HG03135 (cell line): ENCODE data around the gene TOGARAM2.

ENCODE experiments used
- ATAC-seq: cut with Tn5 transposase; IDR thresholded peaks from one replicate; pipeline ENCODE4 v1.9.1; 2021; ENCODE audit warnings: mild to moderate bottlenecking, moderate library complexity; ENCODE audit not compliant: unreplicated experiment

TOGARAM2 gene

DNA sequence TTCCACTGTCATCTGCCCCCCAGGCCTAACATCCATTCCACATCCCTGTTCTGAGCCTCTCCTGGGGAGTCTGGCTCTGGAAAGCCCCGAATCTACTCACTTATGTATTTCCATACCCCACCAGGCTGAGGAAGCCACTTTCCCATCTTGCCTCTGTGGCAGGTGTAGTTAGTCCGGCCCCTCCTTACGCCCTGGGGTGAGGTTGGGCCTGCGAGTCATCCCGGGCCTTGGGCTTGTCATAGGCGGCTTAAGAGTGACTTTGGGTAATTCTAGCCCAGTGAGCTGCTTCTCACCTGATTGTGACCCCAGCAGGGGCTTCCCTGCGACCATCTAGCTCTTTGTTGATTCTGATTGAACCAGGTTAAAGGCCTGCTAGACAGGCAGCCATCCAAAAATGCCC lies 72.1 kb downstream of the TOGARAM2 start:
- no peak for ATAC-seq

DNA sequence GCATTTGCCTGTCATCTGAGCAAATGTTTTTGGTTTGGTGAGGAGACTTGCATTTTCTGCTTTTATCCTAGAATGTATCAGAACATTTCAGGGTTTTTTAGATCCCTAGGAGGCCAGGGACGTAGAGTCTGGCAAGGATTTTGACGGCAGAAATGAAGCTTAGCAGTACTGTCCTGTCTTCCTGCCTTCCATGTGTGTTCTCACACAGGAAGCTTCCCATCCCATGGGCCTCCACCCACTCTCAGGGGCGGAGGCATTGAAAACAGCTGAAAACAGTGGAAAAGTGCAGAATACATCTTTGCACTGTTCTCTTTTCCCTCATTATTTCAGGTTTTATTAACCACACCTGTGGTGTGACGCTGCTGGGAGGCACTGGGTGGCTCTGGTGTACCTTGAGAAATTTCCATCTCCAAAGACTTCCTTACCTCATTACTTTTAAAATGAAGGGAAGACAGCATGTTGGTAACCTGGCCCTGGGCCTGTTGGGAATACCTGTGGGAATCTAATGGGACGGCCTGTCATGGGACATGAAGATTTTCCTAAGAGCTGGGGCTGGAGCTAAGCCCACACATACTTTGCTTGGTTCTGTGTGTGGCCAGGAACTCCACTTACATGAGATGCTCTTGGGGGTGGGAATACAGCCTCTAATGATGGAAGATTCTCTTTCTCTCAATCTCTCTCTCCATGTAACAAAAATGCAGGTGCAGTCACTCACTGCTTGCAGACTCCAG lies 72.7 kb downstream of the TOGARAM2 start:
- ATAC-seq = no peak

DNA sequence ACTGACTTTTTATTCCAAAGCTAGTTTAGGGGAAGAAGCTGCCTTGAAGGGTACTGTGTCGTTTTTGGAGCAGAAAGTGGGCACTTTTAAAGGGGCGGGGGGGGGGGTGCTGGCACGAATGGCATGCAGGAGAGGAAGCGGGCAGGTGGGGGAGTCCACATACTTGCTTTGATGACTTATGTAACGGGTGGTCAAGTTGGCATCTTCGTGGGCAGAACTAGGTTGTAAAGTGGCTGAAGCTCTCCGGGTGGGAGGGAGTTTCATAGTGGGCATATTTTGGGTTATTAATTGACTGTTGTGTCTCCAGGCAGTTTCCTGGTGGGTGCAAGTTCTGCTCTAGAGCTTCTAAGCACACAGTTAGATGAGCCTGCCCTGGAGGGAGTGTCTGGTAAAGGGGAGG lies 73.3 kb downstream of the TOGARAM2 start:
- no peak for ATAC-seq

DNA sequence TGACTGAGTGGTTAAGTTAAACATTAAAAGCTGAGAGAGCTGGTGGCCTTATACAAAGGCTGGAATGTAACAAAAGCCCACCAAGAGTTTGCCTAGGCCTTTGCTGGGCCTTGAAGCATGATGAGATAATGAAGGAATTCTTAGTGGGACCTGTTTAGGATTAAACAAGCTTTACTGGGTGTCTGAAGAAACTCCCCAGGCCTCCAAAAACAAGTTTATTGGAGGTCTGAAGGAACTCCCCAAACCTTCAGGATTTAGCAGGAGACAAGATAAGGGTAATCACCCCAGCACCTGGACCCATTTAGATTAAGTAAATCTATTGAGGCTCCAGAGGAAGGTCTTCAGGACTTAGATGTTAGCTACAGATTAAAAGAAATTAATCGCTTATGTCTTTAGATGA lies 74.5 kb downstream of the TOGARAM2 start:
- no peak for ATAC-seq

DNA sequence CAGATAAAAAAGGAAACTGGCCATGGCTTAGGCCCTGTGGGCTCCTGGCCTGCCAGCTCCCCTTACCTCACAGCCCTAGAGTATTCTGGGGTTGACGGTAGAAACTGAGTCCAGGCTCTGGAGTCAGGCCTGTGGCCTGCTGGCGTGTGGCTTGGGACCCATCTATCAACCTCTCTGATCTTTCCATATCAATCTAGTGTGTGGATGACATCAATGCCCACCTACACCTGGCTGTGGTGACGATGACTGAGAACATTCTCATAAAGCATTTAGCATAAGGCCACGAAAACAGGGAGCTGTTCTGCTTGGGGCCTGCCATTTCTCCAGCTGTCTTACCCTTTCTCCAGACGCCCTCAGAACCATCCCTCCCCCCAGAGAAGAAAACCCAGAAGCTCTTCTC lies 75.4 kb downstream of the TOGARAM2 start:
- no peak for ATAC-seq

DNA sequence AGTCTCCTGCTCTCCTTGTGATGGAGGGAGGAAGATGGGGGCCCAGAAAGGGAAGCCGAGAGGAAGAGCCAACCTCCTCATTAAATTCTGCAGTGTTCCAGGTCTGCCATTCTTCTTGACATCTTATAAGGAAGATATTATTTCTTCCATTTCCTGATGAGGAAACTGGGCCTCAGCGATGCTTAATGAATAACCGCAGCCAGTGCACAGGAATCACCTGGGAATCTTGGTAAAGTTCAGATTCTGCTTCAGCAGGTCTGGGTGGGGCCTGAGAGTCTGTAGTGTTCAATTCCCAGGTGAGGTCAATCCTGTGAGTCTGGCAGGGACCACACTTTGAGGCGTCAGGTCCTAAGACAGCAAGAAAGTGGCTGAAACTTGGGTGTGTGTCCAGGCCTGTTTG lies 75.9 kb downstream of the TOGARAM2 start:
- no peak for ATAC-seq

DNA sequence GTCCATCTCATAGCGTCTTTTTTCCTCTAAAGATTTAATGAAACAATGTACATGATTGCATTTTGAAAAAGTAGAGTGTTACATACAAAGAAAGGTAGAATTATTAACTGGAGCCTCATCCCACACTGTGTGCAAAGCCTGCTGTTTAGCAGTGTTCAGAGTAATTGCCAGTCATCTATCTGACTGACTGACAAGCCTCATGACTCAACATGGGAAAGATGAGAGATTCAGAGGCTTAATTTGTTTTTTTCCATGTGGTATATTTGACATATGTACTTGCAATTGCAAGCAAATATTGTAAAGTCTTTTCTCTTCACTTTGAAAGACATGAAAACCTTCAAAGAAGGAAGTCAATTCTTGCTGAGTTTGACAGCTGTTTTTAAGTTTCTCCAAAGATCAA lies 78.5 kb downstream of the TOGARAM2 start:
- no peak for ATAC-seq

DNA sequence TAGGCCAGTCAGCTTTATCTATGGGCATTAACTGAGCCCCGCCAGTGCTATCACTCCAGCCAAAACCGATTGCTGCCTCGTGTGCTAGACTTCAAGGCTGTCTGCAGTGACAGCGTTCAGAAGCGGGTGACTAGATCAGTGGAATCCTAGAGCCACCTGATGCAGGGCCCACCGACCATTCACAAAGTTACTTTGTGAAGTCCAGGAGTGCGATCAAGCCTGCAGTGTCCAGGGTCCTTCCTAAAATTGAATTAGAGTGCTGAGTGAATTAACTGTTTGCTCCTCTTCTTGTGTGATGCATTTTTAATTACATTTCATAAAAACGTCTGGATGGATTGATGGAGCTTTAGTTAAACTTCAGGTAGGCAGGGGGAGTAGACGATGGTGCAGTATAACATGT lies 79.3 kb downstream of the TOGARAM2 start:
- no peak for ATAC-seq

DNA sequence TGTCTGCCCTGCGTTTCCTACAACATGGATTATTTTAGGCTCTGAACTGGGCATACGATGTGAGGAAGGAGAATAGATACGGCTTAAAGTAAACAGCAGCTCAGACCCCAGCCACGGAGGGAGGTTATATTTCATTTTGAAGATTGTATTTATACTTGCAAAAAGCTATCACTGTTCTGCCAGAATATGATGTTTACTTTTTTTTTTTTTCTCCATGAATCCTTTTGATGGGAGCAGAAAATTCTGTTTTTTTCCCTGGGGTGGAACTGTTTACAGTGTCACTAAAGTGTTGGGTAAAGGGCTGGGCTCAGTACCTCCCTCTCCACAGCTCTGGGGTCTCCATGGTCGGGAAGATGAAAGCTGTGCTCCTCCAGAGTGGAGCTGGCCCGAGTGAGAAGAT lies 80.1 kb downstream of the TOGARAM2 start:
- ATAC-seq = no peak

DNA sequence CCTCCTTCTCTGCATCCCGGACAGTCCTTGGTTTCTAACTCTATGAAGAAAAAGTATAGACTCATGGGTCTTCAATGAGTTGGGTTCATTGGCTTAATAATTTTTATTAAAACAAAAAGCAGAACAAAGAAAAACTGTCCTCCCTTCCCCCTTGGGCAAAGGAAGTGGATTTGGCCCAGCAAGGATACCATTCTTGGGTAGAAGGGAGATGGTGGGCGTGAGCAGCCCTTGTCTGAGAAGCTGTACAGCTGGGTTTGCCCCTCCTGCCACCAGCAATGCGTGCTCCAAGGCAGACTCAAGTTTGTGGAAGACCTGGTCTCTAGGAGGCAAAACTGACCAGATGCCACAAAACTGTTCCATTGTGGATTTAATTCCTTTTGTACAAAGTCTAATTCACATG lies 80.5 kb downstream of the TOGARAM2 start:
- ATAC-seq = no peak

DNA sequence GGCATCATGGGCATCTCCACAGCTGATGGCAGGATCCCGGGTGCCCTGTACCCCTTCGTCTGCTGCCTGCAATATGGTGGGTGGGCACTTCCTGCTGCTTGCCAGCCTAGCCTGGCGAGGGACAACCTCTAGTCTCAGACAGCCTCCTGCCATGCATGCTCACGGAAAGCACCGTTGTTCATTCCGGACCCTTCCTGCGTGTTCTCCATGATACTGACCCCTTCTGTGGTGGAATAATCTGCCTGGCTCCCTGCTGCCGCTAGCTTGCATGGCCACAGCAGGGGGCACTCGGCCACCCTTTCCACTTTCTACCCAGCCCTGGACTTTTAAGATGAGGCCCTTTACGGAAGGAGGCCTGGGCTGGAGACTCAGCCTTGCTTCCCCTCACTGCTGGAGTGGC lies 81.3 kb downstream of the TOGARAM2 start:
- no peak for ATAC-seq

DNA sequence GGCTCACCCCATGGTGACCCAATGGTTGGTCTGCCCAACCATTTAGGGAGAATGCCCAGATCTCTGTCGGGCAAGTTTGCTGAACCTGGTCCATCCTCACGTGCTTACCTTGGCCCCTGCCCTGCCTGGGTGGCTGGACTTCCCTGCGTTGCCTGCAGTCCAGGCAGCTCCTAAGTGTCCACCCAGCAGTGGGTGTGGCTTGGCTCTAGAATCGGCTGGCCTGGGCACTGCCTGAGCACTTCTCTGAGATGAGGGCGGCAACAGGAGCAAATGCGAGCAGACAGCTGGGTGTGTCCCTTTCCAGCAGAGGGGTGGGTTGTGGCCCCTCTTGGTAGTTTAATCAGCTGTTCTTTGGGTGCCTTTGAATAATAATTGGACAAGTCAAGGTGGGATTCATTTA lies 82.0 kb downstream of the TOGARAM2 start:
- no peak for ATAC-seq

DNA sequence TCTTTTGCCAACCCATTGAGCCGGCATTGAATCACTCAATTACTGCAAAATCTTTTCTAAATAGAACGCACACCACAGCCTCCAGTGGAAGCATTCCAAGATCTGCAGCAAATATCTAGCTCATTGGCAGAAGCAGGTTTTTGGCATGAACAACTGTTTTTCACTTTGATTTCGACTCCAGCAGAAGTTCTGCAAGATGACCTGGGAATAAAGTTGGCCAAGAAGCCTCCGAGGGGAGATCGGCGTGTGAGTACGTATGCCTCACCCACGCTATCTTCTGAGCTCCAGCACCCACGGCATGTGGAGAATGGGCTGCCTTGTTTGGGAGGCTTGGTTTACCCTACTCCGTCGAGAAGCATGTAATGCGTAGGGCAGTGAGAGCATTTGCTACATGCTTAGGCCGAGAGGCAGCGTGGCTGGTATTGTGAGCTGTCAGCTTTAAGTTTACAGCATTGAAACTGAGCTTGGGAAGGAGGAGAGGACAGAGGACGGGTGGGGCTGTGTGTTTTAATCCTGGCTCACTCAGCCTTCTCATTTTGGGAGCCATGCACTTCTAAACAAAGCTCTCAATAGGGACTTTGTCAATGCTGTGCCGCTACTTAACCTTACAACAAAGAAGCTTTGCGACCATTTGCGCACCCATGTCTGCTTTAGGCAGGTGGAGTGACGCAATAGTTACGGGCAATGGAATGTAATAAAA lies 82.7 kb downstream of the TOGARAM2 start:
- ATAC-seq = no peak

DNA sequence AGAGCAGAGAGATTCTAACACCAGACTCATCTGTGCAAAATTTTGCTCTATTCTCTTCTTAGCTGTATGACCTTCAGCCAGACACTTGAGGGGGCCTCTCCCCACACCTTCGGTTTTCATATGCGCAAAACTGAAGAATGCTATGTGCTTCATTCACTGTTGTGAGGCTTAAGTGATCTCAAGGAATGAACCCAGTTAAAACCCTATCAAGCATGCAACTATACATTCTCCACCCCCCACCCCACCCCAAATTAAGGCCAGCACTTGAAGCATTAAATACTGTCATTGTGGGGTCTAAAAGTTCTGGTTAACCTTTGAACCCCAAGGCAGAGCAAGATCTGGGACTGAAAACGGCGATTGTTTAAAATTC lies 83.2 kb downstream of the TOGARAM2 start:
- ATAC-seq = no peak

DNA sequence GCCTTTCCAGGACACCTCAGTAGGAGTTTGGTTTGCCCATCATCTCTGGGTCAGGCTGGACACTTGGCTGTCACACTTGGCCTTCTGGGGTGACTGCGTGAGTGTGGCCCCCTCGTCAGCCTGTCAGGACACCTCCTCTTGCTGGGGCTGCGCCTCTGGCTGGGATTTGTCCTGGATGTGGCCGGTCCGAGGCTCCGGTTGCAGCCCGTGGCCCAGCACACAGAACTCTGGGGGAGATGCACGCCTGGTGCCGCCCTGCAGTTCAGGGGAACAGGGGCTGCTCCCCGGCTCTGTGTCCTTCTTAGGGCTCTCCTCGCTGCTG lies 83.6 kb downstream of the TOGARAM2 start:
- ATAC-seq = no peak

DNA sequence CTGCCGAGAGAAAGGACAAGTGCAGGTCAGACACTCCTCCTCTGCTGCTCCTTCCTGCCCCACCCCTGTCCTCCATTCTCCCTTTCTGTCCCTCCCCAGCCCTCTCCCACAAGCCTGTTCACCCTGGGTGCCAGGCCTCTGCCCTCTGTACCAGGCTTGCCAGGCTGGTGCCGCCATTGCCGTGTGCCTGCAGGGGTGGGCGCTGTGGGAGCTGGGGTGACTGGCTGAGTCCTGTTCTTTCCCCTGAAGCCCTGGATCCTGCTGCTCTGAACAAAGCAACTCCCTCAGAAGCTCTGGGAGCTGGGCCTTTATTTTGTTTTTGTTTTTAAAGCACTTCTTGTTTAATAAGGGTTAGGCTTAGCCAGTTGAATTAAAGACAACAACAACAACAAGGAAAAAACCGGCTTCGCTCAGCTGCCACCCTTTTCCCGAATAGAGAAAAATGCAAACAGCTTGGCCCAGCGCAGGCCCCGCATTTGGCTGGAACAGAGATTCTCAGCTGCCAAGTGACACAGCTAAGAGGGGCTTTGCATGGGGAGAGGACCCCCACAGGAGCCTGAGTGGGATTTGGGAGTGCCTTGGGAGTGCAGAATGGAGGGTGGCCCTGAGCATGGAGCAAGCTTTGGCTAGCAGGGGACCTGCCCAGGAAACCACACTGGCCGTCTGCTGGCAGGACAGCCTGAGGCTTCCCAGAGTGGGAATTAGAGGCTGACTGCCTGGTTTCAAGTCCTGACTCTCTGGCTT lies 84.1 kb downstream of the TOGARAM2 start:
- ATAC-seq = no peak

DNA sequence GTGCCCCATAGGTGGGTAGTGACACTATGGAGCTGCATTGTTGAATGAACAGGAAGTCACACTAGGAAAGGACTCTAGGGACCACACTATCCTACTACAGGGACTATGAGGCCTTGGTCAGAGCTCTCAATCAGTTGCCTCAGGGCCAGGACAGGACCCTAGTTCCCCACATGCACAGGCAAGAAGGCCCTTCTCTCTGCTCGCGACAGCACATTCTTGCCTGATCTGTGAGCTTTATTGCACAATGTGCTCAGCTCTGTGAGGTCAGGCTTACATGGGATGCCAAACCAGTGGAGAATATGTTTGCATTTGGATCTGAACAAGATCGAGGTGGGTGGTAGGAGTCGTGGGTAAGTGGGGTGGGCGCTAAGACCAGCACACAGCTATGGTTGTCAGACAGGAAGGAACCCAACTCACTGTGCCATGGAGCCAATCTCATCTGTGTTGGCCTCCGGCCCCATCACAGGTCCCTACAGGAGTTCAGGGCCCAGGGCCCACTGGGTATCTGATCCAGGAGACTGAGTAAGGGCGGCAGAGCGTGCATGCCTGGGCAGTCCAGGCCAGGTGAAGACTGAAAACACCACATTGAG lies 85.3 kb downstream of the TOGARAM2 start:
- ATAC-seq = no peak

DNA sequence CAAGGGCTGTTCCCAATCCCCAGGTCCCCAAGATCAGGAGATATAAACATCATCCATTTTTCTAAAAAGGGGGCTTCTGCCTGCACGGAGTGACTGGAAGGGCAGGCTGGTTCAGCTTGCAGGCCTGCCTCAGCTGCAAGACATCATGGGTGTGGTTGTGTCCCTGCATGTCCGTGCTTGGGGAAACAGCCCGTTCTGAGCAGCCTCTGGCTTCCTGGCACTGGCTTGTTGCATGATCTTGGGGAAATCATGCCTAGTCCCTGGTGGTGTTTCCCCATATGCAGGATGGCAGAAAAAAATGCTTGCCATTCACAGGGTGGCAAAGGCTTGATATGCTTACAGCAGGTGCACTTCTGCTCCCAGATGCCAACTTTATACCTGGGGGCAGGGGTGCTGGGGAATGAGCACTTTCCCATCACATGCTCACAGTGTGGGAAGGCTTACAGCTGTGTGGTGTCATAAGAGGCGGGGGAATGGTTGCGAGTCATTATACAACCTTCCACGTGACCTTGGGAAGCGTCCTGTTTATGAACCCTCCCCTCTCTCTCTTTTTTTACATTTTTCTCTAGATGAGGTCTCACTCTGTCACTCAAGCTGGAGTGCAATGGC lies 86.0 kb downstream of the TOGARAM2 start:
- ATAC-seq = no peak

DNA sequence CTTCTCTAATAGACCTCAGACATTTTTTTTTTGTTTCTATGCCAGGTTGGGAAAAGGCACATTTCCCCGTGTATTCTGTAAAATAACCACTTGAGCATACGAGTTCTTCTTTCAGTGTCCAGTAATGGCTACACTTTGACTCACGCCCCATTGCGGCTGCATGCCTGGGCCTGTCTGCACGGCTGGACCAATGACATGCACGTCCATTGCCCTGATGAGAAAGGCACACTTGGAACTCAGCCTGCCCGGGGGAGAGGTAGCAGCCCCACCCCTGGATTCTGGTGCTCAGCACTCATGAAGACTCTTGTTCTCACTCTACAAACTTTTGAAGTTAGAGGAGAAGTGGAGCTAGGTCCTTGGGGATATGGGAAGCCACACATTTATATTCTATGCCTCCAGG lies 87.4 kb downstream of the TOGARAM2 start:
- ATAC-seq = no peak

DNA sequence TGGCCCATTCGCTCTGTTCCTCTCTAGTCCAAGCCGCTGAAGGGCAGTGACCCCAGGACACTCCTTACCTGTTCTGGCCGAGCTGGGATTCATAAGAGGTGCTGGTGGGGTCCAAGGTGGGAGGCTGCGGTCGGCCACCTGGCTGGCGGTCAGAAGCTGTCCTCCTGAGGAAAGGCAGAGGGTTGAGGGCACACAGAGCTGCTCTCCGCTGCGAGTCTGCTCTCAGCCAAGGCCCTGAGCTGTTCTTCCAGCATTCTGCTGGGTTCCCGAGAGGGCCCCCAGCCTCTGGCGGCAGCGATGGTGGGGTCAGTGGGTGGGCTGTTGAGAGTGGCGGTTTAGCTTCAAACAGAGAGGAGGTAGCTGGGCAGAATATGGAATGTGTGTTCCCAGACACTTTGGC lies 89.4 kb downstream of the TOGARAM2 start:
- no peak for ATAC-seq
